Stimulated activated CD4-positive, alpha-beta T cell treated with anti-CD3 and anti-CD28 coated beads, Interleukin-4, amount 100 ng/mL, for 24 hours (primary cell): ENCODE data around the gene ACBD6.

Experiments used
- DNase-seq: peaks from one replicate; pipeline ENCODE4 v3.0.0-alpha.2; 2020

Gene ACBD6

DNA sequence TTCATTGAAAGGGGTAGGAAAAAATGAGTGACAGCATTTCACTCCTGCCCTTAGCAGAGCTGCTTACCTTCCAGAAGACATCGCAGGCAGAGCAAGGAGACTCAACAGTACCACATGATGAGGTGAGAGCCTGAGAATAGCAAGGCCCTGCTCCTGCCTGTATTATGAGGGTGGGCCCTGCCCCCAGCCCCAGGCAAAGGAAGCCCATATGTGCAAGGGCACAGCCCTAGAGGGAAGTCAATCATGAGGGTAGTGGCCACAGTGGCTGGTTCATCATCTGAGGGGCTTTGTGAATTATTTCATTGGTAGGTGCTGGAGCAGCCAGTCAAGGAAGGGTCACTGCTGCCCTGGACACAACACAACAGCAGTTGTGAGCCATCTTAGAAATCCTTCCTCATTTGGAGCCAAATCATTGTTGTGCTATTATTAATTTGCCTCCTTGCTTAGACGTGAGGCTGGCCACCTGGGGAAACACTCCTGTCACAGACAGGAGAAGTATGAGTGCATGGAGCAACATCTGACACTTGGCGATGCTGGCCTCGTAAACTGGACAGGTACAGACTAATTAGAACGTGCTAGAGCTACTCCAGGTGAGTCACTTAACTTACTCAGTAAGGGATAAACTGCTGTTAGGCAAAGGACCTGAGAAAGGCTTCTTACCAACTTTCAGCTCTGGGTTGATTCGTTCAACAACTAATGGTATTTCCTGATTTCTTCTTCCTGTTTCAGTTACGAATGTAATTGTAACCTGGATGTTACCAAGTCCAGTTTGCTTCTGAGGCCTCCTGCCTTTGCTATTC is 22.7 kb upstream of the ACBD6 start:
- DNase-seq = no peak

DNA sequence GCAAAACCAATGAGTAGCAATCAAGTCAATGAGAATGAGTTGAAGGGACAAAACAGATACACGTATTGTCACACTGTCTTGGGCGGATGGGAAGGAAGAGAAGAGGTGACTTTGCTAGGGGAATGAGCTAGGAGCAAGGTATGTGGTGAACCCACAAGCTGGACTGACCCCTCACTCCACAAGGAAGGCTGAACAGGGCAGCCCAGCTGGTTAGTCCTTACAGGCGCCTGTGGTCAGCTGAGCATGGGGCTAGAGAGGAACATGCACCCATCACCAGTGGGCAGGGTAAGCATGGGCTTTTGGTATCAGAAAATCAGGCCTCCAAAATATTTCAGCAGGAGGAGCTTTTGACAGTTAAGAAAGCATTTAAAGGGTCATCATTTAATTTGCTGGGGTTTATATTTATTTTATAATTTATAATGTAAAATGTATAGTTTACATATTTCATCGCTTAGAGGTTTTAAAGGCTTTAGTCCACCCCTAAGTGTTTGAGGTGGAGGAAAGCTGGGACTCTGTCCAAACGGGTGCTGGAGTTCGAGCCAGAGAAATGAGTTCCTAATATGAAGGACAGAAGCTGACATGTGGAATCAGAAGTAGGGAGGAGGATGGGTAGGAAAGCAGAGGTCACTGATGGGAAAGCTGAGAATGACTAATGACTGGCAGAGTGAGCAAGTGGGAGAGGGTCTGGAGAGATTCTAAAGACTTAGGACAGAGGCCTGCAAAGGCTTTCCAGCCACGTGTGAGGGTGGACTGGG is 22.0 kb upstream of the ACBD6 start:
- no peak for DNase-seq

DNA sequence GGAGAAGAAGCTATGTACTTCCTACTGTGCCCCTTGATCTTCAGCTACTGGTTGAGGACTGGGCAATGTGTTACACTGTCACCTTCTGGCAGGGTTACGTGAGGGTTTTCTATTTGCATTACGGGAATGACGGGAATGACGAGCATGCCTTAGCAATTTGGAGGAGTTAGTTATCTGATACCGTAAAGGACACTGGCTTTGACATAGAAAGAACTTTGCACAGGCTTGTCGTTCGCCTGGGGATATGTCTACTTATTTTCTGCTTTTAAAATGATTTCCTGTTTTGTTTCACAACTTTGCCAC is 19.8 kb upstream of the ACBD6 start:
- no peak for DNase-seq

DNA sequence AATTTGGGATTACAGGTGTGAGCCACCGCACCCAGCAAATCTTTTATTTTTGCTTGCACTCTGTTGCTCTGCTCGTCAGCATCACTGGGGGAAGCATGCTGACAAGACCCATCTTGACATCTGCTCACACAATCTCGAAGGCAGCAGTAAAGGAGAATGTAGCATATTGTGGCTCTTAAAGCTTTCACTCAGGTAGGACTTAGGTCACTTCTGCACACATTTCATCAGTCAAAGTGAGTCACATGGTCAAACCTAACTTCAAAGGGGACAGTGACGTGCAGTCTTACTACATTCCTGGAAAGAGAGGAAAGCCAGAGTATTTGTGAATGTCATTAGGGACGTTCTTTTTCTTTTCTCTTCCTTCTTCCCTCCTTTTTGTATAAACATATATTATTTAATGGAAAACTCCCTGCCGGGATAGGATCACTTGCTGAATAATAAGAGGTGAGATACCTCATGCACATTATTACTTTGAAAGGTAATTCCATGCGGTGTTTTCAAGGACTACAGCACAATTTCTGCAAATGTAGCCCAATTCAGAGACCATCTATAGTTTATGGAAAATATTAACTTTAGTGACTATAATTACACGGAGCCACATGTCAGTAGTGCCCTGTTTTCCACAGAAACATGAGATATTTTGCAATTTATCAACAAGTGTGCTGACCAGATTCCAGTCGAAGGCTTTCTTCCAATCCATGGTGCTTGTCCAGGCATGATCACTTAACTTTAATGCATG is 19.3 kb upstream of the ACBD6 start:
- no peak for DNase-seq

DNA sequence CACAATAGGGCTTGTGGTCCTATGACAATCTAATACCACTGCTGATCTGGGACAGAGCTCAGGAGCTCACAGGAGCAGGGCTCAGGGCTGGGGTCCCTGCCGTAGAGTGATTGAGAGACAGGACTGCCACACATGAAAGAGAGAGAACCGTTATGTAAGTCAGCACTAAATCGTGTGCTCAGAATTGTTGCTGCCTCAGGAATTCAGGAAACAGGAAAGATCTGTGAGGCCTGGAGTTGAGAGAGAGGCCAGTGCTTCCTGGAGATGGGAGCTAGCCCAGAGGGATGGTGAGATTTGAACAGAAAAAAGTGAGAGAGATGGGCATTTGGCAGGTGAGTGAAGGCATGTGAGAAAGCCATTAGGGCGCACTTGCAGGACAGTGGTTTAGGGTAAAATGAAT is 17.5 kb upstream of the ACBD6 start:
- no peak for DNase-seq

DNA sequence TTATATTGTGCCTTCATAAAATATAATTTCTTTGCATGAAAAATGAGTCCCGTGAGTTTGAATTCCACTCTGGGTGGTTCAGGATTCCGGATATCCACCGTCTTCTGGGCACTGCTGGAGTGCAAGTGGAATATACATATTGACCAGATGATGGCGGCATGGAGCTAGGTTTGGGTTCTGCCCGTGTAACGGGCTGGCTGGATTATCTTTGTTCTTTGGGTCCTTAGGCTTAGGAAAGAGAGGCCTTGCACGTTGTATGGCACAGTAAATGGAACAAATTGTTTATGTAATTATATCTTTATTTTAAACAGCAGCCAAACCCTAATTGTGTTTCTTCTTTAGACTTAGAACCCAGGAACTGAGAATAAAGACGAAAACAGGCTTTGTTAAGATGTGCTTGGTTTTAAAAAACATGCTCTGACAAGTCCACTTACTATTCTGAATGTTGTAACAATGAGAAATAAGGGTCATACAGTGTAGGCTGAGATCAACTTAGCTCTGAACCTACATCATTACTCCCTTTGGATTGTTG is 13.5 kb upstream of the ACBD6 start:
- peak; percentile 66 for DNase-seq

DNA sequence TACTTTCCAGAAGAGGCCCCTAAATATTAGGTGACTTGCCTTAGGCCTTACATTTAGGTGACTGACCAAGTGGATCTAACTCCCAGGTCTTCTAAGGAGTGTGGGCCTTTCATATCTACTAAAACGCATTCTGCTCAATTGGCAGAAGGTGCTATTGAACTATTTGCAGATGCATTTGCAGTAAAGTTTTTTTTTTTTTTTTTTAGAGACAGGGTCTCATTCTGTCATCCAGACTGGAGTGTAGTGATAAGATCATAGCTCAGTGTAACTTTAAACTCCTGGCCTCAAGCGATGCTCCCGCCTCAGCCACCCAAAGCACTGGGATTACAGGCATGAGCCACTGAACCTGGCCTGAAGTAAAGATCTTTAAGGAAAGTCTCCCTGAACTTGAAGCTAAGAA is 13.0 kb upstream of the ACBD6 start:
- DNase-seq = no peak

DNA sequence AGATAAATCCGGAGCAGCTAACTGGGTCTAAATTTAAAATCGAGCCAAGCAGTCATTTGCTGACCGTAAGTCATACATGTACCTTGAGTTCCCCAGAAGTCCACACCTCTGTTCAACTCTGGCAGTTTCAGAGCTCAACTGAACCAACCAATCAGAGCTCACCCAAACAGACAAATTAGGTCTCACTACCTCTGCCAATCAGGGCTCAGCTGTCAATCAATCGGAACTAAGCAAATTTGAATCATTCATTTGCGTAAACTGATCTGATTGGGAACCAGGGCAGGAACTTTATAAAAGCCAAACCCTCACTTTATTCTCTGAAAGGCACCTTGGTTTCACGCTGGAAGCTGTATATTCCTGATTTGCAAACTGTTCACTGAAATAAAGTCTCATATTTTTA is 11.2 kb upstream of the ACBD6 start:
- DNase-seq = no peak

DNA sequence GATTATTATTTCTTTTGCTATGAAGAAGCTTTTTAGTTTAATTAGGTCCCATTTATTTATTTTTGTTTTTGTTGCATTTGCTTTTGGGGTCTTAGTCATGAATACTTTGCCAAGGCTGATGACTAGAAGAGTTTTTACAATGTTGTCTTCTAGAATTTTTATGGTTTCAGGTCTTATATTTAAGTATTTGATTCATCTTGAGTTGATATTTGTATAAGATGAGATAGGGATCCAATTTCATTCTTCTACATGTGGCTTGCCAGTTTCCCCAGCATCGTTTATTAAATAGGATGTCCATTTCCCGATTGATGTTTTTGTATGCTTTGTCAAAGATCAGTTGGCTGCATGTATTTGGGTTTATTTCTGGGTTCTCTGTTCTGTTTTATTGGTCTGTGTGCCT is 8.5 kb upstream of the ACBD6 start:
- no peak for DNase-seq

DNA sequence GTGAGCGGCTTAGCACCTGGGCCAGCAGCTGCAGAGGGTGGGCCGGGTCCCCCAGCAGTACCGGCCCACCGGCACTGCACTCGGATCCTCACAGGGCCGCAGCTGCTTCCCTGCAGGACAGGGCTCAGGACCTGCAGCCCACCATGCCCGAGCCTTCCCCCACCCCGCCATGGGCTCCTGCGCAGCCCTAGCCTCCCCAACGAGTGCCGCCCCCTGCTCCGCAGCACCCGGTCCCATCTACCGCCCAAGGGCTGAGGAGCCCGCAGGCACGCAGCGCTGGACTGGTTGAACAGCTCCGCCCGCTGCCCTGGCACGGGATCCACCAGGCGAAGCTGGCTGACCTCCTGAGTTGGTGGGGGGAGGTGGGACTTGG is 6.3 kb upstream of the ACBD6 start:
- no peak for DNase-seq

DNA sequence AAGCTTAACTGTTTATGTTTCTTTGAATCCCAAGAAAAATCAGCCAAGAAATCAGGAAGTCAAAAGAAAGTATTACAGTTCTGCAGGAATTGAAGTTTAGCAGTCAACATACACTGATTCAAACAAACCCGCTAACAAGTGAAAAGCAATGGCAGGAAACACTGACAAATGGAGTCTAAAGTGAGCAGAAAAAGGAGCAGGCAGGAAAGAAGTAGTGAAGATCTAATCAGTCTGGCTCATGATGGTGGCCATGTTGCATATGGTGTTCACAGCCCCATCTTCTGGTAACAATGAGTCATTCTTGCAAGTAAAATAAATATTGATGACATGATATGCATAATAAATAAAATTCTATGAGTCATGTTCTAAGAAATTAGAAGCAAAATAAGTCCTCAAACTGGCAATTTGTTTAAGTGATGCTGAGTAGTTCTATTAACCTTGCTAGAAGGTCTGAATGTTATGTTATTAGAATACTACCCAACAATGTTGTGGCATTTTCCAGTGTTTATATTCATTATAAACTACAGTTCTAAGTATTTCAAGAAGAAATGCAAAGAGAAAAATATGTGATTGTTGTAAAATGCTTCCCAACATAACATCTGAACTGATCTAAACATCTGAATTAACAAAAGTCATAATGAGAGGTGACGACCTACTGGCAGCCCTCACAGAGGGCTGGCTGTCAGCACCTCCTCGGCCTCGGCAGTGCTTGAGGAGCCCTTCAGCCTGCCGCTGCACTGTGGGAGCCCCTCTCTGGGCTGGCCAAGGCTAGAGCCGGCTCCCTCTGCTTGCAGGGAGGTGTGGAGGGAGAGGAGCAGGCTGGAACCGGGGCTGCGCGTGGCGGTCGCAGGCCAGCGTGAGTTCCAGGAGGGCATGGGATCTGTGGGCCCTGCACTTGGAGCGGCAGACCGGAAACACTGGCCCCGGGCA is 5.7 kb upstream of the ACBD6 start:
- no peak for DNase-seq

DNA sequence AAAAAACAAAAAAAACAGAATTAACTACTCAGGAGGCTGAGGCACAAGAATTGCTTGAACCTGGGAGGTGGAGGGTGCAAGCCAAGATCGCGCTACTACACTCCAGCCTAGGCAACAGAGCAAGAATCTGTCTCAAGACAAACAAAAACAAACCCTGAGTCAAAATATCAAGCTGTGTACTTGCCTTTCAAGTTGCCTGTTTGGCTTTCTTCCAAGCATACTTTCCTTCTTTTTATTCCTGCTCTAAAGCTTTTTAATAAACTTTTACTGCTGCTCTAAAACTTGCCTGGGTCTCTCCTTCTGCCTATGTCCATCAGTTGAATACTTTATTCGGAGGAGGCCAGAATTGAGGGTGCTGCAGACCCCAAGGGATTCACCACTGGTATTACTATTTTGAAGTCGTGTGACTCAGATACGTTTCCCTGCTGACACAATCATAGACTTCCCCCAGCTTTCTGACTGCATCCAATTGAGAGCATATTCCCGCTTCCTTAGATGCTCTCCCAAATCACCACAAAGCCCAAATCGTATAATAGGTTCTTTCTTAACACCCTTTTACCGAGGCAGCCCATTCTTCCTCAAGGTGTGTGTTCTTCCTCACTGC is 3.5 kb upstream of the ACBD6 start:
- DNase-seq = no peak

DNA sequence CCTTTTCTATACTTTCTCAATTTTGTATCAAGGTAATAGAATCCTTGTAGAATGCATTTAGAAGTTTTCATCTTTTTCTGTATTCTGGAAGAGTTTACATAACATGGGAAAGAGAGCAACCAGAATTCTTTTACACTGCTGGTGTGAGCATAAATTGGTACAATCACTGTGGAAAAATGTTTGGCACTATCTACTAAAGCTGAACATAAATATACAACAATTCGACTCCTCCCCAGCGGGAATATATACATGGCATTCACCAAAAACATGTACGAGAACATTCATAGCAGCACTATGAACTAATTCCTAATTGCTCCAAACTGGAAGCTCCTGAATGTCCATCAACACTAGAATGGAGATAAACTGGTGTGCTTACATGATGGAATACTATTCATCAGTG is 1.8 kb upstream of the ACBD6 start:
- no peak for DNase-seq

DNA sequence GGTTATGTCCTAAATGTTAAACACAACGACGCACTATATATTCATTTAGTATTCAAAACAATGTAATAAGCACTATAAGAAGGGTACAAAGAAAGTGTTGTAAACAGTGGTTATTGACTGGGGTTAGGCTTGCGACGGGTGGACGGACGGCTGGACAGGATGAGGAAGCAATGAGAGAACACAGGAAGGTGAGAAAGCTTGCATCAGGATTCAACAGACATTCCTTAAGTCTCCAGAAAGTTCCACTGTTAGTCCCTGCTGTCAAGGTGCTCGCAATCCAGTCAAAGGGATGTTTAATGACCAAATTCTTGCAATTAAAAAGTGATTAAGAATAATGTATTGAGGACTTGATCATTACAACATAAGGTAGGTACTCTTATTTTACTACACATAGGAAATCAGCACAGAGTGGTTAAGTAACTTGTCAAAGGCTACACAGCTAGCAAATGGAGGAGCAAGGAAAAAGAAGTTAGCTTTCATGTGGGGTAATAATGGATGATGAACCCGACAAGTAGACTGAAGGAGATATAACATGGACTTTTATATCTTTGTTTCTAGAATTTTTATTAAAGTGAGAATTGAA is 994 bp upstream of the ACBD6 start:
- no peak for DNase-seq

DNA sequence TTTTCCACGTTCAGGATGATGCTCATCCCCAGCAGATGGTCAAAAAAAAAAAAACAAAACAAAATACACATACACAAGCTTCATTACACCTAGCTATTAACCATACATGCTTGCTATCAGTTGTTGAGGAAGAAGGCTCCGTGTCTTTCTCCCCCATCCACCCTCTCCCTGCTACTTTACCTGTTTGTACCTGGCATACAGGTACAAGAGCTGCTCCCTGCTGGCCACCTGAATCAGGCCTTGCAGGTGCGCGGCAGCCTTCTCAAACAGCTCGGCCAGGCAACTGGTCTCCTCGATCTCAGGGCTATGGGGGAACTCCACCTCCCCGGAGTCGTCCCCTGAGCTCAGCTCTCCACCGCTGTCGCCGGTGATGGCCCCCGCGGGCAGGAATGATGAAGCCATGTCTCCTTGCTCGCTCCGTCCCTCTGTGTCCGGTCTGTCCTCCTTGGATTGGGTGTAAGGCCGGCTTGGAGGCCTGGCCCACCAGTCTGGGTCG is 464 bp downstream of the ACBD6 start:
- no peak for DNase-seq

DNA sequence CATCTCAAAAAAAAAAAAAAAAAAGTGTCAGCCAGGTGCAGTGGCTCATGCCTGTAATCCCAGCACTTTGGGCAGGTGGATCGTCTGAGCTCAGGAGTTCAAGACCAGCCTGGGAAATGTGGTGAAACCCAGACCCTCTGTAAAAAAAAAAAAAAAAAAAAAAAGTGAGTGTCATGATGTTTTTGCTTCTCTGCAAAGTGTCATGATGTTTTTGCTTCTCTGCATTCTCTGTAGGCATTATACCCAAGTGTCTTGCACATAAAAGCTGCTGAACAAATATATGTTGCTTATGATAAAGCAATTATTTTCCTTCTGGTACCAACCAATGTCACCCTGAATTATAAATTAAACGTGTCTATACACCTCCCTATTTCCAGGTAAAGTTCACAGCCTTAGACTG is 1.7 kb downstream of the ACBD6 start:
- DNase-seq = no peak

DNA sequence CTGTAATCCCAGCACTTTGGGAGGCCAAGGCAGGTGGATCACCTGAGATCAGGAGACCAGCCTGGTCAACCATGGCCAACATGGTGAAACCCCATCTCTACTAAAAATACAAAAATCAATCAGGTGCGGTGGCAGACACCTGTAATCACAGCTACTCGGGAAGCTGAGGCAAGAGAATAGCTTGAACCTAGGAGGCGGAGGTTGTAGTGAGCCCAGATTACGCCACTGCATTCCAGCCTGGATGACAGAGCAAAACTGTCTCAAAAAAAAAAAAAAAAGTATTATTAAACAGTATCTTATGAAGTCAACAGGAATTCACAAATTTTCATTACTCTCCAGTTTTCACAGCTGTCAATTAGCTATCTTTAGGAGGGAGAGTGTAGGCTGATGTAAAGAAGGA is 3.8 kb downstream of the ACBD6 start:
- no peak for DNase-seq

DNA sequence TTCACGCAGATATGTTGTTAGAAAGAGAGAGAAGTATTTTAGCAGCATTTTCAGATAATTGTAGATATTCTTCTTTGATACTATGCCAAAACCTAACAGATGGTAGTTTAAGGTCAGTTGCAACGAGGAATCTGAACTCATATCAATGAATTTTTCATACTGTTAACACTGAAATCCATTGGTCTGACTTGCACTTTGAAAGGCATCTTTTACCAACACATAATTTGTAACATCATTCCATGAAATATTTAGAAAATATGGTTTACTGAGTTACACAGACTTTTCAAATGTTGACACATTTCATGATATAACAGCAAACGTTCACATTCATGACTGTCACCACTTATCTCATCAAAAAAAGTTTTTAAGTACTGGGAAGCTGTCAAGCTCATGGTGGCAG is 4.6 kb downstream of the ACBD6 start:
- DNase-seq = no peak

DNA sequence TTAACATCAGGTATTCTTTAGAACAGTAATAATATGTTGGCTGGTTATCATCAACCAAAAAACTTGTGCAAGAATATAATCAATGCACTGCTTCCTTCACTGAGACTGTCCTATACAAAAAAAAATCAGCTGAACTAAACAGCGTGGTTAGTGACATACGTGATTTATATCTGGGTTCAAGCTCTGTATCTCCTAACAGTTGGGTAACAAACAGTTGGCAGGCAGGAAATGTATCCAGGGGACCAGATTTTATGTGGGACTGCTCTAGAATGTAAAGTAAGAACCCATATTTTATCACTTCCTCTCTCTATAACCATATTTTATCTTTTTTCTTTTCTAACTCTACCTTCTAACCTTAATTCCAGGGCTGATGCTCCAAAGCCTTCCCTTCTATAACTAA is 8.0 kb downstream of the ACBD6 start:
- DNase-seq = no peak

DNA sequence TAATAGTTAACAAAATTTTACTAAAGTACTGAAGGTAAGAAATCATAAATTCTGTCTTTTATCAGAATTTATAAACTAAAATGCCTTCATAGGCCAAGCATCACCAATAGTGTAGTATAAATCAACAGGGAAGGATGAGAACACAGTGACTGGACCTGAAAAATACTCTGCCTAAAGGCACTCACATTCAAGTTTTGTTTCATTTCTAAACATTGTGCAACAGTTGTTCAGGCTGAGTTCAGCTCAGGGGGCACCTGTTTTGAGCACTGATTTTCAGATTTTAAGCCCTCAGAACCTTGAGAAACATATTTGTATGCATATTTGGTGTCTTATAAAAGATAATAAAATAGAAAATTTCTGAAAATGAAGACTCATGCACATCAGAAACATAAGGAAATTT is 12.4 kb downstream of the ACBD6 start:
- DNase-seq = no peak

DNA sequence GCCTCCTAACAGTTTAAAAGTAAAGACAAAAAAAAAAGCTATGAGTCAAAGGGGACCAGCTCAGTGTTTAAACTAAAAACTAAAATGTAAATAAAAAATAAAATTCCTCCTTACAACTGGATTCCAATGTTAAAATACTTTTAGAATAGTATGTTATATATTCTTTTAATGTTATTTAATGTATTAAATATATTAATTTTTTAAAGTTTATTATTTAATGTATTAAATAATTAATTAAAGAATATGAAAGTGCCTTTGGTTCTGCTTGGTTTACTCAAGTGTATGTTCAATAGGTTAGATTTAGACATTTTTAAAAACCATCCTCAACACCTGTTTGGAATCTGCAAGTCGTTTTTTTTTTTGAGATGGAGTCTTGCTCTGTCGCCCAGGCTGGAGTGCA is 13.1 kb downstream of the ACBD6 start:
- no peak for DNase-seq

DNA sequence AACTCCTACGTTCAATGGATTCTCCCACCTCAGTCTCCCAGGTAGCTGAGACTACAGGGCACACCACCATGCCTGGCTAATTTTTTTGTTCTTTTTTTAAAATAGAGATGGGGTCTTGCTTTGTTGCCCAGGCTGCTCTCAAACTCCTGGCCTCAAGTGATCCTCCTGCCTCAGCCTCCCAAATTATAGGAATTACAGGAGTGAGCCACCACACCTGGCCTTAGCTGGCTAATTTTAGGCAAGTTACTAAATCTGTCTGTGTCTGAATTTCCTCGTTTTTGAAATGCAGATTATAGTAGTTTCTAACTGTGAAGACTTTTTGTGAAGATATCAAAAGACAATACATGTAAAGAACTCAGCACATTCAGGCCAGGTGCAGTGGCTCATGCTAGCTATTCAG is 13.7 kb downstream of the ACBD6 start:
- DNase-seq = no peak
